HCT116 (cell line): ENCODE results near the gene KDELR1. TPM values are rescaled to one million over a fixed set of nuclear protein-coding genes. Genes with fewer than 3 reads are reported as not detected.

Source experiments
- ATAC-seq: fragments of 200-7000 bp; cut with Tn5 transposase; 2 replicates; pipeline ENCODE4 v1.9.1; 2020; ENCODE audit warnings: mild to moderate bottlenecking, moderate library complexity
- BruUV-seq: library from RNA; stranded (reverse); fragments of 400-500 nt; replicated peaks from 2 replicates; lab custom pipeline; 2021; lab: Mats Ljungman, UMichigan
- CTCF ChIA-PET: fragments of 300-600 bp; sonication (Branson Sonifier 250); formaldehyde crosslinking; loops from one replicate; lab custom pipeline; 2021; ENCODE audit warnings: antibody characterized with exemption; lab: Charles Lee
- POLR2A ChIA-PET: fragments of 300-600, 350-600 bp; sonication (Branson Sonifier 250); formaldehyde crosslinking; loops from one replicate; lab custom pipeline; 2021; ENCODE audit warnings: antibody characterized with exemption; lab: Charles Lee
- RAD21 ChIA-PET, 2 experiments: fragments of 300-600 bp; sonication (Branson Sonifier 250); formaldehyde crosslinking; loops; one replicate each; lab custom pipeline; 2023; ENCODE audit warnings: low total read pairs in 2 of 2; ENCODE audit not compliant: uncharacterized antibody in 2 of 2, unreplicated experiment in 2 of 2, low non-redundant PET in 1 of 2; lab: Charles Lee
- DNase-seq: peaks from one replicate; pipeline ENCODE4 v3.0.0-alpha.2; 2010; ENCODE audit warnings: low read depth, low spot score
- H2AFZ ChIP-seq: fragments of 200-600 bp; shearing (Covaris generic), sonication (generic); 2 replicates; pipeline ENCODE4 v1.6.1; 2017; ENCODE audit warnings: low read depth, mixed run types, mixed read lengths, antibody characterized with exemption, low read length; ENCODE audit not compliant: poor library complexity, severe bottlenecking
- H3K27ac ChIP-seq: 2 replicates; pipeline ENCODE4 v1.5.1; 2012; ENCODE audit warnings: low read depth, low read length
- H3K27me3 ChIP-seq: fragments of 200-600 bp; sonication (generic); 2 replicates; pipeline ENCODE4 v1.6.1; 2016; ENCODE audit warnings: mixed run types, low read length, mixed read lengths; ENCODE audit not compliant: insufficient read depth
- H3K36me3 ChIP-seq, 2 experiments: fragments of 200-500 bp in 1 of 2; fragments of 200-600 bp in 1 of 2; sonication (Bioruptor generic) in 1 of 2; sonication (generic) in 1 of 2; 2 replicates each; pipeline versions ENCODE4 v1.5.1 to v1.6.1; 2014 to 2016; ENCODE audit warnings: low read length in 2 of 2, inconsistent platforms in 1 of 2, mixed read lengths in 1 of 2, mixed run types in 1 of 2; ENCODE audit not compliant: insufficient read depth in 2 of 2, control insufficient read depth in 1 of 2
- H3K4me1 ChIP-seq, 2 experiments: fragments of 200-600 bp in 1 of 2; sonication (generic) in 1 of 2; 2 replicates each; pipeline versions ENCODE4 v1.5.1 to v1.6.1; 2012 to 2017; ENCODE audit warnings: low read length in 2 of 2, inconsistent platforms in 1 of 2, mild to moderate bottlenecking in 1 of 2, mixed read lengths in 1 of 2, mixed run types in 1 of 2, moderate library complexity in 1 of 2; ENCODE audit not compliant: insufficient read depth in 2 of 2, control insufficient read depth in 1 of 2
- H3K4me2 ChIP-seq: fragments of 200-600 bp; sonication (generic); 2 replicates; pipeline ENCODE4 v1.6.1; 2017; ENCODE audit warnings: mixed run types, low read length, mixed read lengths
- H3K4me3 ChIP-seq, 2 experiments: fragments of 200-600 bp in 1 of 2; sonication (generic) in 1 of 2; replicated peaks in 1 of 2; 2 replicates each; pipeline ENCODE4 v1.5.1; 2011 to 2016; ENCODE audit warnings: low read length in 2 of 2, control low read depth in 1 of 2, low read depth in 1 of 2, mild to moderate bottlenecking in 1 of 2, mixed read lengths in 1 of 2, mixed run types in 1 of 2
- H3K79me2 ChIP-seq: fragments of 200-600 bp; sonication (generic); 2 replicates; pipeline ENCODE4 v1.6.1; 2017; ENCODE audit warnings: mild to moderate bottlenecking, mixed run types, low read length, moderate library complexity, mixed read lengths; ENCODE audit not compliant: insufficient read depth
- H3K9ac ChIP-seq: fragments of 200-600 bp; sonication (generic); 2 replicates; pipeline ENCODE4 v1.6.1; 2016; ENCODE audit warnings: low read length, mixed read lengths
- H3K9me2 ChIP-seq: fragments of 200-600 bp; sonication (generic), shearing (Covaris generic); 2 replicates; pipeline ENCODE4 v1.6.1; 2017; ENCODE audit warnings: mixed run types, mild to moderate bottlenecking, moderate library complexity; ENCODE audit not compliant: insufficient read depth
- H3K9me3 ChIP-seq, 2 experiments: fragments of 200-500 bp in 1 of 2; fragments of 200-600 bp in 1 of 2; sonication (Bioruptor generic) in 1 of 2; sonication (generic) in 1 of 2; 2 replicates each; pipeline ENCODE4 v1.6.1; 2014 to 2017; ENCODE audit warnings: low read length in 2 of 2, mixed read lengths in 2 of 2, inconsistent platforms in 1 of 2, low read depth in 1 of 2, mild to moderate bottlenecking in 1 of 2, mixed run types in 1 of 2, moderate library complexity in 1 of 2; ENCODE audit not compliant: control insufficient read depth in 1 of 2, insufficient read depth in 1 of 2
- H4K20me1 ChIP-seq: fragments of 200-600 bp; sonication (generic), shearing (Covaris generic); 2 replicates; pipeline ENCODE4 v1.6.1; 2017; ENCODE audit warnings: mixed run types, mild to moderate bottlenecking, moderate library complexity; ENCODE audit not compliant: insufficient read depth
- CEBPB ChIP-seq: IDR thresholded peaks from 2 replicates; pipeline ENCODE4 v1.6.1; 2012; ENCODE audit warnings: low read depth
- CTCF ChIP-seq, 3 experiments: fragments of 200-600 bp in 1 of 3; sonication (generic) in 1 of 3; IDR thresholded peaks in 2 of 3; conservative IDR thresholded peaks in 1 of 3; 2 replicates each; pipeline ENCODE4 v1.5.1; 2012 to 2017; ENCODE audit warnings: low read depth in 2 of 3, low read length in 2 of 3, antibody characterized with exemption in 1 of 3, borderline replicate concordance in 1 of 3, control low read depth in 1 of 3, mild to moderate bottlenecking in 1 of 3, mixed read lengths in 1 of 3, mixed run types in 1 of 3, moderate library complexity in 1 of 3; ENCODE audit not compliant: insufficient read depth in 1 of 3
- EGR1 ChIP-seq: IDR thresholded peaks from 2 replicates; pipeline ENCODE4 v1.6.1; 2012; ENCODE audit warnings: low read depth
- ELF1 ChIP-seq: IDR thresholded peaks from 2 replicates; pipeline ENCODE4 v1.6.1; 2012; ENCODE audit warnings: low read depth, borderline replicate concordance
- EZH2 ChIP-seq: fragments of 200-600 bp; sonication (generic); IDR thresholded peaks from 2 replicates; pipeline ENCODE4 v1.6.1; 2017; ENCODE audit warnings: antibody characterized with exemption, mixed run types
- JUND ChIP-seq: IDR thresholded peaks from 2 replicates; pipeline ENCODE4 v1.6.1; 2012
- POLR2A ChIP-seq: IDR thresholded peaks from 2 replicates; pipeline ENCODE4 v1.7.0; 2011; ENCODE audit warnings: borderline replicate concordance; ENCODE audit not compliant: insufficient read depth, insufficient read length; ENCODE audit errors: extremely low read depth
- SIN3A ChIP-seq: IDR thresholded peaks from 2 replicates; pipeline ENCODE4 v1.6.1; 2012; ENCODE audit warnings: low read depth
- SRF ChIP-seq: IDR thresholded peaks from 2 replicates; pipeline ENCODE4 v1.6.1; 2012; ENCODE audit warnings: low read depth
- YY1 ChIP-seq: IDR thresholded peaks from 2 replicates; pipeline ENCODE4 v1.6.1; 2011; ENCODE audit warnings: low read length, low read depth, moderate library complexity, mild to moderate bottlenecking; ENCODE audit not compliant: insufficient replicate concordance; ENCODE audit errors: extremely low read depth
- ZFX ChIP-seq: fragments of 450-650 bp; IDR thresholded peaks from 2 replicates; pipeline ENCODE4 v1.6.1; 2017
- ZNF274 ChIP-seq: fragments of 200-500 bp; sonication (Bioruptor generic); IDR thresholded peaks from 2 replicates; pipeline ENCODE4 v1.6.1; 2014; ENCODE audit warnings: mild to moderate bottlenecking, low read depth, low read length, inconsistent platforms
- intact Hi-C: fragments of 100-400 bp; cut with micrococcal nuclease; formaldehyde crosslinking; loops from 2 replicates; pipeline ENCODE4 v1.10.0; 2022
- total RNA-seq: library from RNA; stranded (reverse); gene quantifications from one replicate; pipeline ENCODE4 v1.2.1, GENCODE V29; 2021; ENCODE audit not compliant: unreplicated experiment
- TF ChIP-seq, protein P1 (sequence below): IDR thresholded peaks from 2 replicates; pipeline ENCODE4 v1.6.1; 2012; ENCODE audit warnings: low read depth

The KDELR1 gene
- total RNA-seq, 1 experiment from 2014 or later, result 212 TPM

DNA sequence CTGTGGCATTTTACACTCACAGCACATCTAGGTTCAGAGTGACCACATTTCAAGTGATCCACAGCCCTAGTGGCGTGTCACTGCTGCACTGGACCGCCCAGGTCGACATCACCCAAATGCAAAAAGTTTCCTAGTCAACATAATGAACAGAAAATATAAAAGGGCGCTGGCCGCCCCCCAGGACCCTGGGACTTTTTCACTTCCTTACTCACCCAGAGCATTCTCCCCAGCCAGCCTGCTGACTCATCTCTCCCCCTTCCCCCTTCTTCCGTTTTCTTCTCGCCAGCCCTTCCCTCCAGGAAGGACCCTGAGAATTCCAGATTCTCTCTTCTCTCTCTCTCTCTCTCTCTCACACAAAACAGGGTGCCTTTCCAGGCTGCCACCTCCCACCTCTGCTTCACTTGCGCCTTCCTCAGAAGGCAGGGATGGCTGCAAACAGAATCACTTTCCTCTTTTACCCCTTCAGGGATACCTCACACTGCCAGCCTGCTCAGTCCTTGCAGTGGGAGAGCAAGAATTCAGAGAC lies 33.4 kb upstream of the KDELR1 start:
- TF ChIP-seq POLR2A (no peak), ZNF274 (no peak), JUND (peak; percentile 30; the same call in 1 of the 2 replicates), SIN3A (no peak)
- intact Hi-C loops, result no loop called here
- H3K9me2 ChIP-seq, result no peaks in the 10 kb centered on the region
- ATAC-seq (peak; percentile 55), DNase-seq (no peak)
- H3K9ac ChIP-seq, result no peak overlapping the region; the same call in 1 of the 2 replicates
- H3K4me1 ChIP-seq, result peaks cover 7 to 11% of the 10 kb centered on the region in 2 experiments
- H3K36me3 ChIP-seq, result peaks cover 10 to 29% of the 10 kb centered on the region in 2 experiments; a peak in 3 of 4 replicates
- BruUV-seq, result no TSS peak
- H3K9me3 ChIP-seq, result no peaks in the 10 kb centered on the region
- H3K4me3 ChIP-seq, result no peak overlapping the region
- ChIA-PET RAD21 (no interaction called here), CTCF (no interaction called here), POLR2A (no interaction called here)
- no peaks in the 10 kb centered on the region for H3K79me2 ChIP-seq
- peak overlapping the region; percentile 47 for H3K4me2 ChIP-seq
- no peaks in the 10 kb centered on the region for H3K27me3 ChIP-seq
- H3K27ac ChIP-seq, result peak overlapping the region; percentile 59; the same call in 1 of the 2 replicates
- no peaks in the 10 kb centered on the region for H4K20me1 ChIP-seq
- no peak overlapping the region for H2AFZ ChIP-seq

- RAD21 ChIA-PET, result interaction anchor here in 1 of 2 experiments (0.6 kb wide), 1 partner anchor 161 kb away, joined by 3 read pairs; no protein-coding TSS in a partner anchor
- peaks cover 7 to 17% of the 10 kb centered on the region in 2 experiments for H3K4me1 ChIP-seq
- H3K4me2 ChIP-seq, result no peak overlapping the region
- no peak overlapping the region for H3K4me3 ChIP-seq
- no peaks in the 10 kb centered on the region for H3K79me2 ChIP-seq
- intact Hi-C loops, result no loop called here
- CTCF ChIA-PET, result no interaction called here
- H3K36me3 ChIP-seq, result peaks cover 9 to 23% of the 10 kb centered on the region in 2 experiments
- POLR2A ChIA-PET, result no interaction called here
- H4K20me1 ChIP-seq, result no peaks in the 10 kb centered on the region
- no peak overlapping the region for H2AFZ ChIP-seq
- DNase-seq (no peak), ATAC-seq (no peak)
- TF ChIP-seq CTCF (IDR thresholded peaks at IDR 0.05 in 2 of 3, conservative IDR thresholded peaks at IDR 0.05 in 1 of 3; ENCODE audit: borderline replicate concordance in 1 of 3, insufficient read depth in 1 of 3, low read depth in 2 of 3, low read length in 2 of 3), result no peak
- no peak for TF ChIP-seq SRF
- TF ChIP-seq ZNF274, result no peak
- TF ChIP-seq EZH2, result no peak
- TF ChIP-seq, protein P1, sequence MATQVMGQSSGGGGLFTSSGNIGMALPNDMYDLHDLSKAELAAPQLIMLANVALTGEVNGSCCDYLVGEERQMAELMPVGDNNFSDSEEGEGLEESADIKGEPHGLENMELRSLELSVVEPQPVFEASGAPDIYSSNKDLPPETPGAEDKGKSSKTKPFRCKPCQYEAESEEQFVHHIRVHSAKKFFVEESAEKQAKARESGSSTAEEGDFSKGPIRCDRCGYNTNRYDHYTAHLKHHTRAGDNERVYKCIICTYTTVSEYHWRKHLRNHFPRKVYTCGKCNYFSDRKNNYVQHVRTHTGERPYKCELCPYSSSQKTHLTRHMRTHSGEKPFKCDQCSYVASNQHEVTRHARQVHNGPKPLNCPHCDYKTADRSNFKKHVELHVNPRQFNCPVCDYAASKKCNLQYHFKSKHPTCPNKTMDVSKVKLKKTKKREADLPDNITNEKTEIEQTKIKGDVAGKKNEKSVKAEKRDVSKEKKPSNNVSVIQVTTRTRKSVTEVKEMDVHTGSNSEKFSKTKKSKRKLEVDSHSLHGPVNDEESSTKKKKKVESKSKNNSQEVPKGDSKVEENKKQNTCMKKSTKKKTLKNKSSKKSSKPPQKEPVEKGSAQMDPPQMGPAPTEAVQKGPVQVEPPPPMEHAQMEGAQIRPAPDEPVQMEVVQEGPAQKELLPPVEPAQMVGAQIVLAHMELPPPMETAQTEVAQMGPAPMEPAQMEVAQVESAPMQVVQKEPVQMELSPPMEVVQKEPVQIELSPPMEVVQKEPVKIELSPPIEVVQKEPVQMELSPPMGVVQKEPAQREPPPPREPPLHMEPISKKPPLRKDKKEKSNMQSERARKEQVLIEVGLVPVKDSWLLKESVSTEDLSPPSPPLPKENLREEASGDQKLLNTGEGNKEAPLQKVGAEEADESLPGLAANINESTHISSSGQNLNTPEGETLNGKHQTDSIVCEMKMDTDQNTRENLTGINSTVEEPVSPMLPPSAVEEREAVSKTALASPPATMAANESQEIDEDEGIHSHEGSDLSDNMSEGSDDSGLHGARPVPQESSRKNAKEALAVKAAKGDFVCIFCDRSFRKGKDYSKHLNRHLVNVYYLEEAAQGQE, result no peak
- no peak for TF ChIP-seq YY1
- no peak for TF ChIP-seq ELF1
- no peak for TF ChIP-seq JUND
- TF ChIP-seq CEBPB, result no peak
- TF ChIP-seq EGR1, result no peak
- no peak for TF ChIP-seq ZFX
- H3K9ac ChIP-seq, result no peak overlapping the region
- H3K27me3 ChIP-seq, result no peaks in the 10 kb centered on the region
- BruUV-seq, result no TSS peak
- no peaks in the 10 kb centered on the region for H3K9me2 ChIP-seq
- no peak overlapping the region for H3K27ac ChIP-seq
- H3K9me3 ChIP-seq, result no peaks in the 10 kb centered on the region
These were observed 30.2 kb upstream of the KDELR1 start for GRCh38 chr19:48421548-48421947.
